Spleen (tissue), 11 donors: ENCODE data around the gene ZC3H7B. TPM values are rescaled to one million over a fixed set of nuclear protein-coding genes. Genes with fewer than 3 reads are reported as not detected.

Experiments
- DNase-seq: peaks from one replicate; pipeline ENCODE4 v3.0.0-alpha.2; 2020
- H3K27ac ChIP-seq, 8 donors: fragments of 200-600 bp; sonication (generic) in 7 of 8; 1 replicate in 4 of 8; 2 replicates in 4 of 8; pipeline versions ENCODE4 v1.5.0 to v1.8.0; 2016 to 2021; ENCODE audit warnings: inconsistent platforms in 4 of 8, mild to moderate bottlenecking in 4 of 8, moderate library complexity in 1 of 8
- H3K27me3 ChIP-seq, 7 donors: fragments of 200-600 bp; sonication (generic) in 6 of 7; replicated peaks in 1 of 7; 1 replicate in 4 of 7; 2 replicates in 3 of 7; pipeline versions ENCODE4 v1.5.0 to v1.8.0; 2016 to 2021; ENCODE audit warnings: inconsistent platforms in 3 of 7, mild to moderate bottlenecking in 1 of 7
- H3K36me3 ChIP-seq, 6 donors: fragments of 200-600 bp; sonication (generic) in 5 of 6; 1 replicate in 4 of 6; 2 replicates in 2 of 6; pipeline versions ENCODE4 v1.5.0 to v1.8.0; 2016 to 2021; ENCODE audit warnings: inconsistent platforms in 2 of 6
- H3K4me1 ChIP-seq, 6 donors: fragments of 200-600 bp; sonication (generic) in 5 of 6; 1 replicate in 3 of 6; 2 replicates in 3 of 6; pipeline versions ENCODE4 v1.5.0 to v1.8.0; 2016 to 2021; ENCODE audit warnings: inconsistent platforms in 3 of 6
- H3K4me3 ChIP-seq, 8 donors: fragments of 200-600 bp; sonication (generic) in 7 of 8; 1 replicate in 4 of 8; 2 replicates in 4 of 8; pipeline versions ENCODE4 v1.5.0 to v1.8.0; 2016 to 2021; ENCODE audit warnings: inconsistent platforms in 4 of 8, mild to moderate bottlenecking in 4 of 8, moderate library complexity in 2 of 8
- H3K9me3 ChIP-seq, 8 donors: fragments of 200-600 bp; sonication (generic) in 7 of 8; 1 replicate in 4 of 8; 2 replicates in 4 of 8; pipeline versions ENCODE4 v1.5.0 to v1.8.0; 2016 to 2021; ENCODE audit warnings: inconsistent platforms in 4 of 8
- CTCF ChIP-seq, 11 experiments: fragments of 200-600 bp in 7 of 11; fragments of 450-650 bp in 4 of 11; sonication (generic) in 4 of 11; IDR thresholded peaks in 8 of 11; conservative IDR thresholded peaks in 3 of 11; 1 replicate in 7 of 11; 2 replicates in 4 of 11; pipeline versions ENCODE4 v1.4.0 to v1.8.0; 2016 to 2021; ENCODE audit warnings: antibody characterized with exemption in 11 of 11, inconsistent platforms in 4 of 11, mild to moderate bottlenecking in 1 of 11
- POLR2A ChIP-seq, 3 donors: fragments of 450-650 bp; IDR thresholded peaks; one replicate each; pipeline ENCODE4 v1.5.1; 2017; ENCODE audit warnings: antibody characterized with exemption in 3 of 3, mild to moderate bottlenecking in 1 of 3
- POLR2AphosphoS5 ChIP-seq, 3 donors: sonication (generic); formaldehyde crosslinking; IDR thresholded peaks; one replicate each; pipeline ENCODE4 v1.5.1; 2017; ENCODE audit warnings: antibody characterized with exemption in 3 of 3
- WGBS, 5 donors: extraction: QIAGEN DNeasy Blood & Tissue Kit in 3 of 5; methylation state at CpG; one replicate each; pipeline versions ENCODE4 v1.1.5 to v1.1.7; 2013 to 2018; 5-methylcytosine and 5-hydroxymethylcytosine counted together
- intact Hi-C: fragments of 100-400 bp; cut with DNase I; formaldehyde crosslinking; loops from one replicate; pipeline ENCODE4 v1.15.0; 2023; ENCODE audit warnings: low total_unique reads
- polyA plus RNA-seq, 3 donors: library from polyadenylated mRNA; stranded (reverse); fragments of 200-250 nt; gene quantifications; one replicate each; pipeline ENCODE4 v1.2.1, GENCODE V29; 2013
- total RNA-seq, 7 donors: library from RNA; depleted of rRNA in 3 of 7; stranded (reverse); fragments of >200 nt in 3 of 7; fragmentation: NEBNext Ultra II Directional in 4 of 7; extraction: Animal tissue kit (Norgen Biotek cat#: 25700) in 4 of 7; gene quantifications; one replicate each; pipeline versions ENCODE4 v1.1.0 to v1.2.1, GENCODE V29; 2016 to 2021
- donor health status: healthy with polysubstance abuse.
- donor health status: DM: no; HTN: no; CAD: no; lungs with moderate emphysema.
- donor health status: DM: no; HTN: no; CAD: no.
- donor health status: Bipolar disorder and iron deficiency.
- donor health status: healthy.
- donor health status: DM: no; HTN: no; CAD: no.
- donor health status: DM: yes; HTN: yes; CAD: no.

The ZC3H7B gene
- total and polyA plus RNA-seq, 10 donors = 10.5 to 59.1 (median 46.9) TPM

GRCh38 chr22:41334215-41334614 lies 32.9 kb downstream of the ZC3H7B start:
- H3K4me3 ChIP-seq = no peak overlapping the region
- WGBS, 5 donors = 75 to 94% (median 92%) methylated on average over 2 to 3 of the region's 3 CpGs
- no peaks in the 10 kb centered on the region for H3K9me3 ChIP-seq
- peaks cover 0 to 100% (median 76%) of the 10 kb centered on the region in 6 donors for H3K36me3 ChIP-seq
- no peak for TF ChIP-seq POLR2A (IDR thresholded peaks at IDR 0.05)
- TF ChIP-seq POLR2AphosphoS5 (IDR thresholded peaks at IDR 0.05) = no peak
- no peak for TF ChIP-seq CTCF (IDR thresholded peaks at IDR 0.05 in 8 of 11, conservative IDR thresholded peaks at IDR 0.05 in 3 of 11)
- intact Hi-C loops = no loop called here
- H3K4me1 ChIP-seq = no peaks in the 10 kb centered on the region
- DNase-seq = no peak
- H3K27me3 ChIP-seq = no peaks in the 10 kb centered on the region
- H3K27ac ChIP-seq = no peak overlapping the region

GRCh38 chr22:41334951-41335635 lies 33.8 kb downstream of the ZC3H7B start:
- TF ChIP-seq POLR2AphosphoS5 (IDR thresholded peaks at IDR 0.05) (no peak), CTCF (IDR thresholded peaks at IDR 0.05 in 8 of 11, conservative IDR thresholded peaks at IDR 0.05 in 3 of 11) (no peak), POLR2A (IDR thresholded peaks at IDR 0.05) (no peak)
- WGBS, 5 donors = 94 to 99% (median 97%) methylated on average over 10 to 11 of the region's 11 CpGs
- peaks cover 3 to 100% (median 76%) of the 10 kb centered on the region in 6 donors for H3K36me3 ChIP-seq

GRCh38 chr22:41338614-41339212 lies 37.4 kb downstream of the ZC3H7B start:
- TF ChIP-seq POLR2AphosphoS5 (IDR thresholded peaks at IDR 0.05) = peak in 1 of 3 donors; percentile 42
- TF ChIP-seq CTCF (IDR thresholded peaks at IDR 0.05 in 8 of 11, conservative IDR thresholded peaks at IDR 0.05 in 3 of 11) = no peak
- H3K36me3 ChIP-seq = peaks cover 7 to 100% (median 71%) of the 10 kb centered on the region in 6 donors
- H3K4me1 ChIP-seq = peaks cover 0 to 6% (median 0%) of the 10 kb centered on the region in 6 donors
- intact Hi-C loops = no loop called here
- no peak for DNase-seq
- H3K27me3 ChIP-seq = no peaks in the 10 kb centered on the region
- H3K9me3 ChIP-seq = no peaks in the 10 kb centered on the region
- WGBS, 5 donors = 88 to 93% (median 91%) methylated on average over 12 to 14 of the region's 14 CpGs
- H3K4me3 ChIP-seq = no peak overlapping the region
- H3K27ac ChIP-seq = no peak overlapping the region

More at GRCh38 chr22:41334951-41335635, 33.8 kb downstream of the ZC3H7B start:
- Histone ChIP-seq H3K9me3 (no peaks in the 10 kb centered on the region), H3K27me3 (no peaks in the 10 kb centered on the region), H3K27ac (no peak overlapping the region), H3K4me1 (peaks cover 0 to under 1% (median 0%) of the 10 kb centered on the region in 6 donors), H3K4me3 (no peak overlapping the region)
- no peak for DNase-seq
- intact Hi-C loops = no loop called here

GRCh38 chr22:41339823-41340222 lies 38.5 kb downstream of the ZC3H7B start:
- DNase-seq = no peak
- Histone ChIP-seq H3K4me3 (no peak overlapping the region), H3K27ac (peak overlapping the region in 1 of 8 donors; percentile 11), H3K27me3 (no peaks in the 10 kb centered on the region), H3K9me3 (no peaks in the 10 kb centered on the region), H3K4me1 (peaks cover 0 to 6% (median 0%) of the 10 kb centered on the region in 6 donors), H3K36me3 (peaks cover 10 to 100% (median 71%) of the 10 kb centered on the region in 6 donors)
- 94 to 99% (median 96%) methylated on average over 14 to 18 of the region's 18 CpGs for WGBS, 5 donors
- intact Hi-C loops = no loop called here
- TF ChIP-seq CTCF (IDR thresholded peaks at IDR 0.05 in 8 of 11, conservative IDR thresholded peaks at IDR 0.05 in 3 of 11) (no peak), POLR2A (IDR thresholded peaks at IDR 0.05) (no peak), POLR2AphosphoS5 (IDR thresholded peaks at IDR 0.05) (no peak)
